NCI-H187 treated with DMSO at 0.1 percent for 48 hours (cell line): ENCODE data around the gene PTPN12.
"Not testable (repeated sequence)": the region's sequence is repeated elsewhere in the genome, so short reads cannot be mapped to it uniquely, and the experiment has no call there.

ENCODE experiments used
- DNase-seq: peaks from one replicate; lab custom pipeline; 2025; lab: John Stamatoyannopoulos, UW

PTPN12 gene

GRCh38 chr7:77580762-77581350, 43.8 kb downstream of the PTPN12 start:
- DNase-seq: no peak

- no peak for DNase-seq
Measured at GRCh38 chr7:77587272-77587671, 50.2 kb downstream of the PTPN12 start.

- no peak for DNase-seq
Measured at GRCh38 chr7:77600952-77601351, 63.9 kb downstream of the PTPN12 start.

- DNase-seq: no peak
Measured at GRCh38 chr7:77606562-77606961, 69.5 kb downstream of the PTPN12 start.

GRCh38 chr7:77619314-77619713, 82.2 kb downstream of the PTPN12 start:
- DNase-seq: no peak

- DNase-seq: no peak
Measured at GRCh38 chr7:77626586-77627308, 89.7 kb downstream of the PTPN12 start.

GRCh38 chr7:77627309-77627676, 90.2 kb downstream of the PTPN12 start:
- DNase-seq: no peak

GRCh38 chr7:77629797-77630196, 92.7 kb downstream of the PTPN12 start:
- DNase-seq: no peak

- no peak for DNase-seq
Measured at GRCh38 chr7:77631820-77632219, 94.7 kb downstream of the PTPN12 start.

- DNase-seq: no peak
Measured at GRCh38 chr7:77644774-77645173, 107.7 kb downstream of the PTPN12 start.

- DNase-seq: no peak
Measured at GRCh38 chr7:77648742-77649338, 111.7 kb downstream of the PTPN12 start.

GRCh38 chr7:77649716-77650349, 112.7 kb downstream of the PTPN12 start:
- no peak for DNase-seq

- DNase-seq: no peak
Measured at GRCh38 chr7:77651575-77652162, 114.6 kb downstream of the PTPN12 start.

- not testable (repeated sequence) for DNase-seq
Measured at GRCh38 chr7:77652826-77653225, 115.7 kb downstream of the PTPN12 start.

- no peak for DNase-seq
Measured at GRCh38 chr7:77653572-77653971, 116.5 kb downstream of the PTPN12 start.

GRCh38 chr7:77655356-77655755, 118.3 kb downstream of the PTPN12 start:
- no peak for DNase-seq

- no peak for DNase-seq
Measured at GRCh38 chr7:77655836-77656455, 118.9 kb downstream of the PTPN12 start.

- DNase-seq: no peak
Measured at GRCh38 chr7:77657427-77658224, 120.5 kb downstream of the PTPN12 start.

- no peak for DNase-seq
Measured at GRCh38 chr7:77658928-77659327, 121.8 kb downstream of the PTPN12 start.

GRCh38 chr7:77661816-77662215, 124.7 kb downstream of the PTPN12 start:
- DNase-seq: no peak

- DNase-seq: no peak
Measured at GRCh38 chr7:77662869-77663268, 125.8 kb downstream of the PTPN12 start.
